SK-N-SH treated with all-trans-retinoic acid at 6 μM for 48 hours (cell line): ENCODE results near the gene EEF1AKMT3.

ENCODE experiments used
- BACH2 ChIP-seq: fragments of 250-450 bp; sonication (Bioruptor Pico); IDR thresholded peaks from 2 replicates; pipeline ENCODE4 v1.9.0; 2021; ENCODE audit warnings: mild to moderate bottlenecking, borderline replicate concordance
- CSDC2 ChIP-seq: fragments of 250-450 bp; sonication (Bioruptor Pico); IDR thresholded peaks from 2 replicates; pipeline ENCODE4 v1.5.0; 2020; ENCODE audit warnings: mild to moderate bottlenecking, moderate library complexity
- GLIS3 ChIP-seq: fragments of 250-450 bp; sonication (Bioruptor Pico); IDR thresholded peaks from 2 replicates; pipeline ENCODE4 v1.5.0; 2020; ENCODE audit warnings: mild to moderate bottlenecking, moderate library complexity
- SNAI2 ChIP-seq: fragments of 250-450 bp; sonication (Bioruptor Pico); IDR thresholded peaks from 2 replicates; pipeline ENCODE4 v1.5.0; 2020; ENCODE audit warnings: mild to moderate bottlenecking, moderate library complexity
- TCF4 ChIP-seq: fragments of 250-450 bp; sonication (Bioruptor Pico); IDR thresholded peaks from 2 replicates; pipeline ENCODE4 v1.8.0; 2021; ENCODE audit warnings: mild to moderate bottlenecking, moderate library complexity, borderline replicate concordance
- TOX ChIP-seq: fragments of 250-450 bp; sonication (Bioruptor Pico); IDR thresholded peaks from 2 replicates; pipeline ENCODE4 v1.8.0; 2021; ENCODE audit warnings: mild to moderate bottlenecking, moderate library complexity, borderline replicate concordance
- ZC3H10 ChIP-seq: fragments of 250-450 bp; sonication (Bioruptor Pico); IDR thresholded peaks from 2 replicates; pipeline ENCODE4 v1.5.1; 2021; ENCODE audit warnings: mild to moderate bottlenecking, moderate library complexity
- ZFP30 ChIP-seq: fragments of 450-650 bp; formaldehyde crosslinking; IDR thresholded peaks from 2 replicates; pipeline ENCODE4 v1.5.0; 2022; ENCODE audit warnings: mild to moderate bottlenecking, moderate library complexity
- ZNF565 ChIP-seq: fragments of 450-650 bp; formaldehyde crosslinking; conservative IDR thresholded peaks from 2 replicates; pipeline ENCODE4 v1.5.0; 2020; ENCODE audit warnings: low read depth, mild to moderate bottlenecking, moderate library complexity
- ZNF70 ChIP-seq: fragments of 450-650 bp; formaldehyde crosslinking; IDR thresholded peaks from 2 replicates; pipeline ENCODE4 v1.5.0; 2020; ENCODE audit warnings: mild to moderate bottlenecking, moderate library complexity
- ZNF8 ChIP-seq: fragments of 450-650 bp; formaldehyde crosslinking; IDR thresholded peaks from 2 replicates; pipeline ENCODE4 v1.5.0; 2020; ENCODE audit warnings: mild to moderate bottlenecking, moderate library complexity
- TF ChIP-seq, protein P1 (sequence below): fragments of 250-450 bp; sonication (Bioruptor Pico); IDR thresholded peaks from 2 replicates; pipeline ENCODE4 v1.8.0; 2020; ENCODE audit warnings: mild to moderate bottlenecking, moderate library complexity, borderline replicate concordance
- TF ChIP-seq, protein P2 (sequence below): fragments of 250-450 bp; sonication (Bioruptor Pico); IDR thresholded peaks from 2 replicates; pipeline ENCODE4 v1.5.1; 2020; ENCODE audit warnings: low read depth, mild to moderate bottlenecking, moderate library complexity

- TF ChIP-seq GLIS3 (CRISPR knock-in tag) (no peak), ZC3H10 (CRISPR knock-in tag) (no peak), ZNF70 (no peak), SNAI2 (CRISPR knock-in tag) (no peak), ZNF565 (CRISPR knock-in tag) (no peak), ZFP30 (CRISPR knock-in tag) (no peak), BACH2 (CRISPR knock-in tag) (no peak), ZNF8 (no peak), CSDC2 (CRISPR knock-in tag) (no peak), TCF4 (no peak), TOX (no peak)
- TF ChIP-seq, protein P1, sequence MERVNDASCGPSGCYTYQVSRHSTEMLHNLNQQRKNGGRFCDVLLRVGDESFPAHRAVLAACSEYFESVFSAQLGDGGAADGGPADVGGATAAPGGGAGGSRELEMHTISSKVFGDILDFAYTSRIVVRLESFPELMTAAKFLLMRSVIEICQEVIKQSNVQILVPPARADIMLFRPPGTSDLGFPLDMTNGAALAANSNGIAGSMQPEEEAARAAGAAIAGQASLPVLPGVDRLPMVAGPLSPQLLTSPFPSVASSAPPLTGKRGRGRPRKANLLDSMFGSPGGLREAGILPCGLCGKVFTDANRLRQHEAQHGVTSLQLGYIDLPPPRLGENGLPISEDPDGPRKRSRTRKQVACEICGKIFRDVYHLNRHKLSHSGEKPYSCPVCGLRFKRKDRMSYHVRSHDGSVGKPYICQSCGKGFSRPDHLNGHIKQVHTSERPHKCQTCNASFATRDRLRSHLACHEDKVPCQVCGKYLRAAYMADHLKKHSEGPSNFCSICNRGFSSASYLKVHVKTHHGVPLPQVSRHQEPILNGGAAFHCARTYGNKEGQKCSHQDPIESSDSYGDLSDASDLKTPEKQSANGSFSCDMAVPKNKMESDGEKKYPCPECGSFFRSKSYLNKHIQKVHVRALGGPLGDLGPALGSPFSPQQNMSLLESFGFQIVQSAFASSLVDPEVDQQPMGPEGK: no peak
- TF ChIP-seq, protein P2, sequence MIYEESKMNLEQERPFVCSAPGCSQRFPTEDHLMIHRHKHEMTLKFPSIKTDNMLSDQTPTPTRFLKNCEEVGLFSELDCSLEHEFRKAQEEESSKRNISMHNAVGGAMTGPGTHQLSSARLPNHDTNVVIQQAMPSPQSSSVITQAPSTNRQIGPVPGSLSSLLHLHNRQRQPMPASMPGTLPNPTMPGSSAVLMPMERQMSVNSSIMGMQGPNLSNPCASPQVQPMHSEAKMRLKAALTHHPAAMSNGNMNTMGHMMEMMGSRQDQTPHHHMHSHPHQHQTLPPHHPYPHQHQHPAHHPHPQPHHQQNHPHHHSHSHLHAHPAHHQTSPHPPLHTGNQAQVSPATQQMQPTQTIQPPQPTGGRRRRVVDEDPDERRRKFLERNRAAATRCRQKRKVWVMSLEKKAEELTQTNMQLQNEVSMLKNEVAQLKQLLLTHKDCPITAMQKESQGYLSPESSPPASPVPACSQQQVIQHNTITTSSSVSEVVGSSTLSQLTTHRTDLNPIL (CRISPR knock-in tag): no peak
These were observed 41.9 kb upstream of the EEF1AKMT3 start for GRCh38 chr12:57730336-57731067.
